Dedifferentiated amniotic fluid mesenchymal stem cell (primary cell): ENCODE data around the gene AHSA1.

Source experiments
- DNase-seq: peaks from one replicate; pipeline ENCODE4 v3.0.0-alpha.2; 2016; ENCODE audit errors: extremely low spot score

AHSA1 gene

GRCh38 chr14:77508876-77509275, 51.0 kb downstream of the AHSA1 start:
- no peak for DNase-seq

- no peak for DNase-seq
Measured at GRCh38 chr14:77509366-77509765, 51.5 kb downstream of the AHSA1 start.

GRCh38 chr14:77511486-77512162, 53.7 kb downstream of the AHSA1 start:
- DNase-seq = no peak

GRCh38 chr14:77516126-77516525, 58.2 kb downstream of the AHSA1 start:
- DNase-seq = no peak
